ENCODE data around the gene ATG5.

DNA sequence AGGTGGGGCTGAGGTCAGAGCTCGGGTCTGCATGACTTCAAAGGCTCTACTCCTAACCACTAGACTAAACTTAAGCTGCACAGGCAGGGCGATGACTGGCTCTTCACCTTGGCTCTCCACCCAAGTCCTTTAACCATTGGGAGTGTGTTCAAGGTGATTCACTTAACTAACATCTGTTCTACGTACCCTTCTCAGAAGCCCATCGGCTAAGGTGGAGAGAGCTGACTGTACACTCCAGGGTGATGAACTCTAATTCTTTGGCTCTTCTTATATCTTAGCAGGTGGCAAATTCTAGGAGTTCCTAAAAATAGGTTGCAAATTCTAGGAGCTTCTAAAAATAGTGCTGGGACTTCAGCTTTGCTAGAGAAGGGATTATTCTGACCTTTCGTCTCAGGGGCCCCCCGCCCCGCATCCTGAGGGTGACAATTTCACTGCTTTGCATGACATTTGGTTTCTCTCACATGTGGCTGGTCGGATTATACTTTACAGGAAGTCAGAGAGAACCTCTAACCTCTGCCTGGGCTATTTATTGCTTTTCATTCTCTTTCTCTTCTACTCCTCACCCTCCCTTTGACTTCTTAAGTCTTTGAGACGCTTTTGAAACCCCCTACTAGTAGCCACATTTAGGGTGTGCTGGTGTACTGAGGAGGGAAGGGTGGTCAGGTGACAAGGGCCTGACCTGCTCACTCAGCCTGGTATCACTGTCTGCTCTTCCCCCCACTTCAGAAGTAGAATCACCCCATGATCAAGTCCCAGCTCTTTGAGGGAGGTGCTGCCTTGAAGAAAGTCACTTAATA, 183.9 kb downstream of the ATG5 start:
- TF ChIP-seq, protein P1, sequence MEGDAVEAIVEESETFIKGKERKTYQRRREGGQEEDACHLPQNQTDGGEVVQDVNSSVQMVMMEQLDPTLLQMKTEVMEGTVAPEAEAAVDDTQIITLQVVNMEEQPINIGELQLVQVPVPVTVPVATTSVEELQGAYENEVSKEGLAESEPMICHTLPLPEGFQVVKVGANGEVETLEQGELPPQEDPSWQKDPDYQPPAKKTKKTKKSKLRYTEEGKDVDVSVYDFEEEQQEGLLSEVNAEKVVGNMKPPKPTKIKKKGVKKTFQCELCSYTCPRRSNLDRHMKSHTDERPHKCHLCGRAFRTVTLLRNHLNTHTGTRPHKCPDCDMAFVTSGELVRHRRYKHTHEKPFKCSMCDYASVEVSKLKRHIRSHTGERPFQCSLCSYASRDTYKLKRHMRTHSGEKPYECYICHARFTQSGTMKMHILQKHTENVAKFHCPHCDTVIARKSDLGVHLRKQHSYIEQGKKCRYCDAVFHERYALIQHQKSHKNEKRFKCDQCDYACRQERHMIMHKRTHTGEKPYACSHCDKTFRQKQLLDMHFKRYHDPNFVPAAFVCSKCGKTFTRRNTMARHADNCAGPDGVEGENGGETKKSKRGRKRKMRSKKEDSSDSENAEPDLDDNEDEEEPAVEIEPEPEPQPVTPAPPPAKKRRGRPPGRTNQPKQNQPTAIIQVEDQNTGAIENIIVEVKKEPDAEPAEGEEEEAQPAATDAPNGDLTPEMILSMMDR (IDR thresholded peaks at IDR 0.05): no peak
- no peak for TF ChIP-seq POLR2AphosphoS5 (IDR thresholded peaks at IDR 0.05)
- TF ChIP-seq POLR2A (IDR thresholded peaks at IDR 0.05): no peak
